HG02642 (cell line): ENCODE results near the gene CCDC86.

Source experiments
- ATAC-seq: cut with Tn5 transposase; IDR thresholded peaks from one replicate; pipeline ENCODE4 v1.9.1; 2021; ENCODE audit warnings: mild to moderate bottlenecking; ENCODE audit not compliant: unreplicated experiment, poor library complexity

CCDC86 gene

DNA sequence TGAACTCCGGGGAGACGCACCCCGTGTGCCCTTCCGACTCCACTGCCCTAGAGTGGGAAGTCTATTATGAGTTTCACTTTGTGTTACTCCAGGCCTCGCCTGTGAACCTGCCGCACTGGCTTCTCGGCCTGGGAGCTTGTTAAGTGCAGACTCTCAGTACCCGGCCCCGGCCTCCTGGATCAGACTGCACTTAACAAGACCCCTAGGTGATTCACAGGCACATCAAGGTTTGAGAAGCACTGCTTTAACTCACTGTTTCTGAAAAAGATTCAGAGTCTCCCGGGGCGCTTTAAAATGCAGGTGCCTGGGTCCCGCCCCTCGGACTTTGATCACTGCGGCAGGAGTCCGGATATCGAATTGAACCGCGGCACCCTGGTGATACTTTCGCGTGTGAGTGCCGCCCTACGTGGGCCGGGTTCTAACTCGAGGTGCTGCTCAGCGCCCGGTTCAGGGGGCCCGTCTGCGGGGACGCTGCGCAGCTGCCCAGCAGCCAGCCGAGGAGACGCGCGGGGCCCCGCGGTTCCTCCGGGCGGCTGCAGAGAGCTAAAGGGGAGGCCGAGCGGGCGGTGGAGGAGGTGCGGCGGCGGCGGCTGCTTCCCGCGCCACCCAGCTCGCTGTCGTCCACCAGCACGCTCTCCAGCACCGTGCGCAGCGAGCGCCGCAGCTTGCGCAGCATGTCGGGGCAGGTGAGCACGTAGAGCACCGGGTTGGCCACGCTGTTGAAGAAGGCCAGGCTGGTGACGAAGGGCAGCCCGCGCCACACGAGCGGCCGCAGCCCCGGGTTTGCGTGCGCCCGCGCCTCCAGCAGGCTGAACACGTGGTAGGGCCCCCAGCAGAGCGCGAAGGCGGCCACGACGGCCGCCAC, 10.4 kb downstream of the CCDC86 start:
- ATAC-seq = no peak

DNA sequence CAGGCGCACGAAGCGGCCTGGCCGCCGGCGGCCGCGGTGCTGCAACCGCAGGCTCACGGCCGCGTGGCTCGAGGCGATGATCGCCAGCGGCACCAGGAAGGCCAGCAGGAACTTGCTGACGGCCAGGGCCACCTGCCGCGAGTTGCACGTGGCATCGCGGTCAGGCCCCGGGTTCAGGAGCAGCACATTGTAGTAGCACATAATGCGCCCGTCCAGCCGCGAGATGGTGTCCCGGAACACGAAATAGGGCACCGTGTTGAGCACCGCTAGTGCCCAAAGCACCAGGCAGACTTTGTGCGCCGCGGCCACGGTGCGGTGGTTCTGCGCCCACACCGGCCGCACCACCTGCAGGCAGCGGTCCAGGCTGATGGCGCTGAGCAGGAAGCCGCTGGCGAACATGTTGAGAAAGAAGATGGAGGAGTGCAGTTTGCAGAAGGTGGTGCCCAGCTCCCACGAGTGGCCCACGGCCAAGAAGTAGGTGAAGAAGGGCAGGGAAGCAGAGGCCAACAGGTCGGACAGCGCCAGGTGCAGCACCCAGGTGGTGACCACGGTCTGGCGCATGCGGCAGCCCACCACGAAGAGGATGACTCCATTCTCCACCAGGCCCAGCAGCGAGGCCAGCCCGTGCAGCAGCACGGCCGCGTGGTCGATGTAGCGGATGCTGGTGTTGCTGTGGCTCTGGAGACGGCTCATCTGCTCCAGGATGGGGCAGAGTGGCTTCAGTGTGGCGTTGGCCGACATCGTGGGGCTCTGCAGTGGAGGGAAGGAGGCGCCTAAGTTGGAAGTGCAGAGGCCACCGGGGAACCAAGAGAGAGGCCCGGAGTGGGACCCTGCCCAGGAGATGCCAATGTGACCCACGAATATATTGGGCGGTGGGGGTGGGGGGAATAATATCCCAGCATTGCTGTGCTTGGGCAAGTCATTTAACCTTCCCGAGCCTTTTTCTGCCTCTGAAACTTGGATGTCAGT, 11.4 kb downstream of the CCDC86 start:
- ATAC-seq = no peak

DNA sequence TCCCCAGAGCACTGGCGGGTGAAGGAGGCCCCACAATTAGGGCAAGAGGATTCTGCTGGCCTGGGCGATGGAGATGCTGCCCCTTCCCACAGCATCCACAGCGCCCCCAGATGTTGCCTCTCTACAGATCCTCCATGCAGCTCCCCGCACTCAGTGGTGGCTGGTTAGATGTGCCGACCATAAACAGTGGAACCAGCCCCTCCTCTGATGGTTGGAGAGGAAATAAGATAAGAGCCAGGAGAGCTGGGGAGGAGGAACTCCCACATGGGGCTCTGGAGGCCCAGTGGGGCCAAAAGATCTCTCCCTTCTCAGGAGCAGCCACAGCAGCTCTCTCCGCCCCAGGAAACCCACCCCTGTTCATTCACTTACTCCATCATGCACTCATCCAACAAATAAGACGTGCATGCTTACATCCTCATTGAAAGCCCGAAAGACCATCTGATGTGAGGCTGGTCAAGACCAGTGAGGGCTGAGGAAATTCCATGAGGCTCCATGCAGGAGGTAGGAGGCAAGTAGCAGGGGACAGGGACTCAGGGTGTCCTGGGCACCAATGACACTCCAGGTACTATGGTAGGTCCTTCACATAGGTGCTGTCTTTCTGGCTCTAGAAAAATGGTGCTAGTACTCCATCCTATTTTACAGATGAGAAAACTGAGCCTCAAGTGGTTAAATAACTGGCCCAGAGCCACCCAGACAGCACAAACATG, 12.4 kb downstream of the CCDC86 start:
- no peak for ATAC-seq

DNA sequence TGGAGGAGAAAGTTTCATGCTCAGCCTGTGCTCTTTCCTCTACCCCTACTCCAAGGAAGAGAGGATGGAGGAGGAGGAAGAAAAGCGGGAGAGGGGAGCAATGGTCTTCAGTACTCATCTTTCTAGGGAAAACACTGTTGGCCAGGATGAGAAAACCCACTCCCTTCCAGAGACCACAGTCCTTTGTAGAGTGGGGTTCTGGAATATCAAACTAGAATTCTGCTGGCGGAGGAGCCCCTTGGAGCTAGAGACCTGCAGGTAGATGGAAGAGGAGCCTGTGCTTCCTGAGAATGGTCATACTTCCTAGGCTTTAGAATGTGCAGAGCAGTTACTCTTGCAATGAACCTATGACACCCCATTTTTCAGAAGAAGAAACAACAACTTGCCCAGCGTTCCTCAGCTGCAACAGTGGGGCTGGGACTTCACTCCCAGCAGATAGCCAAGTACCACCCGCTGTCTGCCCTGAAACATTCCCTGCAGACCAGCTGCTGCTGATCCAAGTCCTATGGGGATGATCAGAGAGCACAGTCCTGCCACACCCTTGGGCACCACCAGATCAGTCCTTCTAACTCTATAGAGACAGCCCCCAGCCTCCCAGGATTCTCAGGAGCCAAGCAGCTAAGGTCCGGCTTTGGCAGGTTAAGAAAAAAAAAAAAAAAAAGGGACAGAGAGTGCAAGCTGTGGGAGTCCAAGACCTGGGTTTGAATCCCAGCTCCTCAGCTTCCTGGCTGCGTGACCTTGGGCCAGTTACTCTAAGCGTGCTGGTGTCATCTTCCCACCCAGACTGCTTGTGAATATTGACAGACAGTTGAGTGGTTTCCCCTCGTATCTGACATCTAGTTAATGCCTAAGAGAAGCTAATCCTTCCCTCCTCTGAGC, 13.2 kb downstream of the CCDC86 start:
- no peak for ATAC-seq

DNA sequence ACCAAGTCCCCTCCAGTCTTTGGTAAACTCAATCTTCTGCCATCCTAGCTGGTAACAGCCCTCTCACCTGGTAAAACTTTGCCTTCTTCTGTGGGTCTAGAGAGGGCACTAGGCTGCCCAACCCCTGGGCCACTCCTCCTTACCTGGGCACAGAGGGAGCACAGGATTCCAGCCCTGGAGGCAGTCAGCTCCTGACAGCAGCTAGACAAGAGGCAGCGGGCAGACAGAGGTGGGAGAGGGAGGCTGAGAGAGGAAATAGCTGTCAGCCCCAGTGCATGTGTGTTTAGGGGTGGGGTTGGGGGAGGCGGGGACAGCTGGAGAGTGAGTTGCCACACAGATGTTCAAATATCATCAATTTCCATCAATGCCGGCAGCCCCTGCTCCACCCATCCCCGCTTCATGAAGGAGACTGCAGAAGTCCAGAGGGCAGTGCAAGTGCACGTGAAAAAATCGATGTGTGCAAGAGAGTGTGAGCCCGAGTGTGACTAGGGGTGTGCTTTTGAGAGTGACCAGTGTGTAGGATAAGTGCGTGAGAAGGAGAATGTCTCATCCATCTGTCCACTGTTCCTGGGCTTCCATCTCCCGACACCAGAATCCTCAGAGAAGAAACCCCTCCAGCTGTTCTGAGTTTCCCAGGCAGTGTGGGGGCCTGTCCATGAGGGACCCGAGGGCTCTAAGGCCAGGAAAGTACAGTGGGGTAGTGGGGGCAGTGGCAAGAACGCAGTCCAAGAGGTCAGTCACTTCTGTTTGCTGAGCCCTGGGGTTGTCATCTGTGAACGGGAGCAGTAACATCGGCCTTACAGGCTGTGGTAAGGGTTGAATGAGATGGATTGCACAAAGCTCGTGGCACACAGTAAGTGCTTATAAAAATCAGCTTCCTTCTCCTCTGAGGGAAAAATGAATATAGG, 14.1 kb downstream of the CCDC86 start, which contains the start of gene PTGDR2:
TSS of gene PTGDR2 (minus strand) at position 225 of the 908 bp plus-strand sequence. CDS start 2,228 bp downstream, outside the sequence.
- ATAC-seq = no peak

DNA sequence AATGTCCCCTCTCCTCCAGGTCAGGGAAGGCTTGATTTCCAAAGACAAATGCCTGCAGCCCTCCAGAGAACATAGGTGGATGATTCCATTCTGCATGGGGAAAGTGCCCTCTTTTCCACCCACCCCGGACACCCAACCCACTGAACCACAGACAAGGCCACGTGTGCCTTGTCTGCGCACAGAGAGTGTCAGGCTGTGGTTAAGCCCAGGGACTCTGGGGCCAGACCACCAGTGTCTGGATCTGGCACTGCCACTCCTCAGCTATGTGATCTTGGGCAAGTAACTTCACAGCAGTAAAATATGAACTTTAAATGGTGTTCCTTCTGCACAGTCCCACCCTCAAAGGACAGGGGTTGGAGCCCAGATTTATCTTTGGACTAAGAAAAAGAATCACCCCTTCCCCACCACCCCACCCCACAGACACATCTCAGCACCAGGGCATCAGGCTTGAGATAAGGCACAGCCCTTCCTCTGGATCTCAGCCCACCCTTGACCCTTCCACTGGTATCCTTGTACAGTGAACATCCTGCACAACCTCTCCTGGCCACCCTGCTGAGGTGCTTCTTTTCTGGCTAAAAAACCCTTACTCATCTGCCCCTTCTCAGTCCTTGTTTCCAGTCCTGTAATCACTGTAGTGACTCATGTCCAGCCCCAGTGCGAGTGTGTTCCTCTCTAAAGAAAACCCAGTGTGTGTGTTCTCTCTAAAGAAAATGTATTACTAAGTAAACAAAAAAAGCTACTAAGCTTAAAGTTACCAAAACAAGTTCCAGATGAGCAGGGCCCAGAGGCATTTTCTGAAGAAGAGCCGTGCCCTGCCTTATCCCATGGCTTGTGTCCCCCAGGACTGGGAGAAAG, 15.7 kb downstream of the CCDC86 start:
- ATAC-seq = no peak

DNA sequence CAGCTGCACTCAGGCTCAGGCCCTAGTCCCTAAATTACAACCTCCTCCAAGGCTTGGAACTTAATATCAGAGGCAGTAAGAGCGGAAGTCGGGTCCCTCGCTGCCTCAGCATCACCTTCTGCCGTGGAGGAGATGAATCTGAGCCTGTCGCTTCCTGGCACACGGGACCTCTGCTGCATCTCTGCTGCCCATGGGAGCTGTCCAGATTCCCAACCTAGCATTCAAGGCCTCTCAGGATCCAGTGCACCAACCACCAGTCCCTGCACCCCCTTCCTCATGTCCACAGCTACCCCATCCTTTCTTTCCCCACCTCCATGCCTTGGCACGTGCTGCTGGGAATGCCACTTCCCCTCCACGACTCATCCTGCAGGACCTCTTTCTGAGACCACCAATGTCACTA, 16.3 kb downstream of the CCDC86 start:
- ATAC-seq = no peak

DNA sequence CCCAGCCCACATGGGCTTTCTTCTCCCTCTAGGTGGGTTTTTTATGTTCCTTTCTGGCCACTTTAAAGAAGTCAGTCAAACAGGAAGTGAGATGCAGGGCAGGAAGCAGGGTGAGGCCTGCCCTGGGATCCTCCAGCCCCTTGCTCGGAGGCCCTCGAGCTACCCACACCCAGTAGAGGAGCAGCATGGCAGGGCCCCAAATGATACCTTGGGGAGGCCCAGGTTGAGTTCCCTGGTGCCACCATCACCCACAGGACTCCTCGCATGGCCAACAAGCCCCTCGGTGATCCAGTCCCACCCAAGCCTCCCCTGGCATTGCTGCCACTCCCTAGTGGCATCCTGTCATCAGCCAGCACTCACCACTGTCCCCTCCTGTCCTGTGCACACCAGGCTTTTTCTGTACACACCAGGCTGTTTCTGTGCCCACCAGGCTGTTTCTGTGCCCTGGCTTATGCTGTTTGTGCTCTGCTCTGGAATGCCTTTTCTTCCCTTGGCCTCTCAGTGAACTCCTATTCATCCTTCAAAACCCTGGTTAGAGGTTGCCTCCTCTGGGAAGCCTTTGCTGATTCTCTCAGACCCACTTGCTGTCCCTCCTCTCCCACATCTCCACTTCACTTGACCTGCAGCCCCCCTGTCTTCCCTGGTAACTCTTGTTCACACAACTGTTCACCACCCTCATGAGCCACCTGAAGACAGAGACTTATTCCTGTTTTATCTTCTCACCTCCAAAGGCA, 17.0 kb downstream of the CCDC86 start:
- ATAC-seq = no peak

DNA sequence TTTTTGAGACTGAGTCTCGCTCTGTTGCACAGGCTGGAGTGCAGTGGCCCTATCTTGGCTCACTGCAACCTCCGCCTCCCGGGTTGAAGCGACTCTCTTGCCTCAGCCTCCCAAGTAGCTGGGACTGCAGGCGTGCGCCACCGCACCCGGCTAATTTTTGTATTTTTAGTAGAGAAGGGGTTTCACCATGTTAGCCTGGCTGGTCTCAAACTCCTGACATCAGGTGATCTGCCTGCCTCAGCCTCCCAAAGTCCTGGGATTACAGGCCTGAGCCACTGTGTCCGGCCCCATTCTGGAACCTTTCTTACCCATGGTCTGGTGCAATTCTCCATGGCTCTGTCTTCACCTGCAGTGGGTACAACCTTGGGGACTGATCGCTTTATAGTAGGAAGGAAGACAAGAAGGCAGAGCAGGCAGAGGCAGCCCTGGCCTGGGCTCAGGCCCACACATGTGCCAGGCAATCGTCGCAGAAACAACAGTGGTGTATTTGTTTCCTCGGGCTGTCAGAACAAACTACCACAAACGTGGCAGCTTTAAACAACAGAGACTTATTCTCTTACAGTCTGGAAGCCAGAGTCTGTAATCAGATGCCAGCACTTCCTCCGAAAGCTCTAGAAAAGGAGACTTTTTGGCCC, 17.8 kb downstream of the CCDC86 start:
- no peak for ATAC-seq

DNA sequence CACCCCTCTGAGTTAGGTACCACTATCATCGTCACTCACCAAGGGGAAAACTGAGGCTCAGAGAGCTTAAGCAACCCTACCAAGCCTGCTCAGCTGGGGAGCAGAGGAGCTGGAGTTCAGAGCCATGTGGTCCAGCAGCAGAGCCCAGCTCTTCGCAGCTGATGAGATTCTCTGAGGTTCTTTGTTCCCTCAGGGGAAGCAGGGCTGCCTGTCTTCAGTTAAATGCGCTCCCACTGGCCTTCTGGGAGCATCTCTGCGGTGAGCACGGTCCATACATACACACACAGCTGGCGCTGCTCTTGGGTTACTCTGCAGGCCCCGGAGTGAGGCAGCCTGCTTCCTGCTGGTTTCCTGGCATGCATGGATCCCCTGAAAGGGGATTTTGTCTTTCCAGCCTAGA, 19.0 kb downstream of the CCDC86 start:
- ATAC-seq = no peak

DNA sequence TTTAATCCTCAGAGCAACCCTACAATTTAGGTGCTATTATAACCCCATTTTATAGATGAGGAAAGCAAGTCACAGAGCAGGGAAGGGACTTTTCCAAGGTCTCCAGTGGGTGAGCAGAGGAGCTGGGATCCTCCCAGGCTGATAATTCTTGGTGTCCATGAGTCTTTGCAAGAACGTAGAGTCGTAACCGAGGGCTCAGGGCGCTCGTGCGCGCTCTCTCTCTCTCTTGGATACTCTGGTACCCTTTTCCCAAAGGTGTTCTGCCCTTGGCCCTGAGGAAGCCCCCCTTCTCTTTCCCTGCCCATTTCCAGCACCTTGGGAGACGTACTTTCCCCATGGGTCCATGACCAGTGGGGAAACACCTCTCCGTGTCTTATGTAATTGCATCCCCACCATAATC, 20.3 kb downstream of the CCDC86 start:
- ATAC-seq = no peak

DNA sequence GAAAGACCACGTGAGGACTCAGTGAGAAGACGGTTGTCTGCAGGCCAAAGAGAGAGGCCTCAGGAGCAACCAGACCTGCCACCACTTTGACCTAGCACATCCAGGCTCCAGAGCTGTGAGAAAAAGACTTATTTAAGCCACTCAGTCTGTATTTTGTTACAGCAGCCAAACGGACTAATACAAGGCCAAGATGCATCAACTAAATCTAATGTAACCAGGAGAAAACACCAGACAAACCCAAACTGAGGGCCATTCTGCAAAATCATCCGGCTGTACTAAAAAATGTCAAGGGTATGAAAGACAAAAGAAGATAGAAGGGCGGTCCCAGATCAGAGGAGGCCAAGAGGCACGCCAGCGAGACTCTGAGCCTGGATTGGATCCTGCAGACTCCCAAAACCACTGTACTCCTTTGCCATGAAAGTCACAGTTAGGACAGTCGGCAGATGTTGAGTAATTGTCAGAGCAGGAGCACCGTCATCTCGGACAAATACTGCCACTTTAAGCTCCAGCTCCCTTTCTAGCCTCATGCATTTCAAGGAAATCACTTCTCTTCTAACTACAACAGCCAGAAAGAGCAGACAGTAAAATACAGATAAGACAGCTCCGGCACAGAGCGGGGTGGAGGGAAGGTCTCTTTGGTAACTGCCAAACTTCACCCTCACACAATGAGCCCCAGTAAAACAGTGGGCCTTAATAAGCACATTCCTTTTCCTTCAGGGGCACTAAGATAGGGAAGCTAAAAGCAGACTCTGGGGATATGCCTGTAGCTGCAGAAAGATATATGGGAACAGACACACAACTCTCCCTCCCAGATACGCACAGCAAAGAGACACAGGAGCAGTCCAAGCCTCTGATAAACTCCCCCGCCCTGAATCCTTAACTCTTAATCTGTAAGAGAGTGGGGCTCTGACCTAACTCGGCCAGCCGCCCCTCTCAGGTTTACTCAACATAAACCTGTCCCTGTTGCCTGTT, 21.9 kb downstream of the CCDC86 start:
- no peak for ATAC-seq

DNA sequence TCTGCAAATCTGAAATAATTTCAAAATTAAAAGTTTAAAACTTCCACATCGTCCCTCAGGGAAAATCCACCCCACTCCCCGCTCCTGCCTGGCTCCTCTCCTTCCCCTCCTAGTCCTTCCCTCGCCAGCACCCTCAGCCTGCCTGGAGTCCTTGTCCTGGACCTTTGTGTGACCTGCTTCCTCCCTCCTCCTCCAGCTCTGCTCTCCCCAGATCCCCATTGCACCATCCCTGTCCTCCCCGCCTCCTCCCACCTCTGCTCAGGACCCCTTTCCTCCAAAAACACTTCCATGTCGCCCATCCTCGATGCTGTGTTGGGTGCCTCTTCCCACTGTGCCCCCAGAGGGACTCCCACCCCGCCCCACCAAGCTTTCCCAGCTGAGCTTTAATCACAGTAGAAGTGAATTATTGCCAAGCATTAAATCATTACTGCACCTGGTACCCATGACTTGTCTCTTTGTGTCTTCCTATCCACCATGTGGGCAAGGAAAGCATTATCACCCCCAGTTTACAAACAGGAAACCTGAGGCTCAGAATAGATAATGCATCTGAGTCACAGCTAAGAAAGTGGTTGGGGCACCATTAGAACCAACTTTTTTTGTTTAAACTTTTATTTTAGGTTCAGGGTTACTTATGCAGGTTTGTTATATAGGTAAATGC, 23.1 kb downstream of the CCDC86 start:
- no peak for ATAC-seq

DNA sequence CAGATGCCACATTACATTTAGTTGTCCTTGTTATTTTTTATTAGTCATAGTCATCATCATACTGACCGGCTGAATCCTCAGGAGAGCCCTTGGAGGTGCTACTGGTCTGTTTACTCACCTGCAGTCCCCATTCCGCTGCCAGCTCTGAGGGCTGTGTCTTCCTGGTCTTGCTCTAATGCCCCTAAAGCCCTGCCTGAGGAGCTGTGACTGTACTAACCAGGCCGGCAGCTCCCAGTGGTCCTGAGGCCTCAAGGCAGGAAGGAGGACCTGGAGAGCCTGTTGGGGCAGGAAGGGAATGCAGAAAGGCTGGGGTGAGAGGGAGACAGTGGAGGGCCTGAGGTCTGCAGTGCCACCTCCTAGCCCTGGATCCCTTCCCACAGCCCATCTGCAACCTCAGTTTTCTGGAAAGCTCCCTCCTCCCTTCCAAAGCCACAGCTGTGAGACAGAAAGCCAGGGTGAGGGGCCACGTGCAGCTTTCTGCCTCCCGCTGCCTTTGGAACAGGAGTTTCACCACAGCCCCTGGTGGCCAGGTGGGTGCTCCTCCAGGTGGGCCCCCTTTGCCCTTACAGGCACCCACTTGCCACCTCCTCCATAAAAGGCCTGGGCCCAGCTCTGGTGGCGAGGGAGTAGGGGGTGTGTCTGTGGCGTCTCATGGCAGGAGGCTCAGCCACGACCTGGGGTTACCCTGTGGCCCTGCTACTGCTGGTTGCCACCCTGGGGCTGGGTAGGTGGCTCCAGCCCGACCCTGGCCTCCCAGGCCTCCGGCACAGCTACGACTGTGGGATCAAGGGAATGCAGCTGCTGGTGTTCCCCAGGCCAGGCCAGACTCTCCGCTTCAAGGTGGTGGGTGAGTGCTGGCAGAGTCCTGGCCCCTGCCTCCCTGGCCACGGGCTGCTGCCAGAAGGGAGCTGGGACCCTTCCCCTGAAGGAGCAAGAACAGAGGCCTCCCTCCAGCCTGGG, 25.3 kb downstream of the CCDC86 start, which contains the start of gene ZP1:
TSS of gene ZP1 (plus strand) at position 632 of the 960 bp plus-strand sequence. CDS start at position 652, 20 bp downstream.
- no peak for ATAC-seq
